DOHH2 (cell line): ENCODE measurements around the gene REC114.

Source experiments
- CTCF ChIP-seq: fragments of 200-600 bp; sonication (generic); IDR thresholded peaks from one replicate; pipeline ENCODE4 v1.5.1; 2014; ENCODE audit warnings: antibody characterized with exemption, mild to moderate bottlenecking, low read depth, low read length; ENCODE audit not compliant: poor library complexity, severe bottlenecking
- EZH2phosphoT487 ChIP-seq: fragments of 200-600 bp; sonication (generic); IDR thresholded peaks from 2 replicates; pipeline ENCODE4 v1.6.1; 2017; ENCODE audit warnings: borderline replicate concordance, mild to moderate bottlenecking, antibody characterized with exemption, low read length, moderate library complexity, mixed read lengths

- no peak for TF ChIP-seq CTCF
- TF ChIP-seq EZH2phosphoT487: no peak
These were observed 160.0 kb downstream of the REC114 start for GRCh38 chr15:73602992-73603391.
